Kidney (tissue), 14 donors: ENCODE data around the gene FYCO1. TPM values are rescaled to one million over a fixed set of nuclear protein-coding genes. Genes with fewer than 3 reads are reported as not detected.
A peak's percentile ranks its signal among the peaks of the same experiment; 100 is the strongest.

Experiments used
- DNase-seq, 5 donors: peaks; one replicate each; pipeline ENCODE4 v3.0.0-alpha.2; 2013 to 2020
- FAIRE-seq: peaks from 2 replicates; lab custom pipeline; 2012; peaks lifted over from hg19 to GRCh38; lab: Jason Lieb, UNC
- H3K27ac ChIP-seq, 2 donors: one replicate each; pipeline ENCODE4 v1.7.0; 2013; ENCODE audit warnings: low read depth in 2 of 2, low read length in 2 of 2, inconsistent platforms in 1 of 2
- H3K27me3 ChIP-seq: one replicate; pipeline ENCODE4 v1.7.1; 2013; ENCODE audit warnings: low read length, inconsistent platforms; ENCODE audit not compliant: control insufficient read depth, insufficient read depth
- H3K36me3 ChIP-seq, 3 donors: one replicate each; pipeline versions ENCODE4 v1.7.0 to v1.7.1; 2013; ENCODE audit warnings: low read length in 3 of 3, control low read depth in 1 of 3, inconsistent platforms in 1 of 3; ENCODE audit not compliant: insufficient read depth in 3 of 3, control insufficient read depth in 2 of 3
- H3K4me1 ChIP-seq, 3 donors: one replicate each; pipeline versions ENCODE4 v1.7.0 to v1.7.1; 2013; ENCODE audit warnings: low read length in 3 of 3, inconsistent platforms in 1 of 3, low read depth in 1 of 3; ENCODE audit not compliant: control insufficient read depth in 2 of 3, insufficient read depth in 2 of 3
- H3K4me3 ChIP-seq, 3 donors: one replicate each; pipeline versions ENCODE4 v1.7.0 to v1.8.1; 2013; ENCODE audit warnings: low read length in 3 of 3, control low read depth in 1 of 3, inconsistent platforms in 1 of 3
- H3K9ac ChIP-seq, 3 donors: one replicate each; pipeline versions ENCODE4 v1.7.0 to v1.7.1; 2013; ENCODE audit warnings: low read length in 3 of 3, control low read depth in 1 of 3, inconsistent platforms in 1 of 3
- H3K9me3 ChIP-seq, 3 donors: one replicate each; pipeline versions ENCODE4 v1.7.0 to v1.7.1; 2013; ENCODE audit warnings: low read length in 3 of 3, control low read depth in 1 of 3, inconsistent platforms in 1 of 3; ENCODE audit not compliant: control insufficient read depth in 2 of 3, insufficient read depth in 1 of 3
- CTCF ChIP-seq: IDR thresholded peaks from 3 replicates; pipeline ENCODE4 v1.5.1; 2012; ENCODE audit warnings: mild to moderate bottlenecking, moderate library complexity, borderline replicate concordance; ENCODE audit not compliant: insufficient read depth; ENCODE audit errors: extremely low read depth
- intact Hi-C: fragments of 100-400 bp; cut with DNase I; formaldehyde crosslinking; loops from one replicate; pipeline ENCODE4 v1.11.1; 2022
- polyA plus RNA-seq: library from polyadenylated mRNA; stranded (reverse); fragments of 350-450 nt; fragmentation: Illumina TruSeq; extraction: RNeasy Lipid Tissue Mini Kit (QIAGEN cat#74804); gene quantifications from one replicate; pipeline ENCODE4 v1.2.3, GENCODE V29; 2014; ENCODE audit warnings: low read depth, low replicate concordance; ENCODE audit not compliant: insufficient read depth
- total RNA-seq: library from RNA; stranded (reverse); fragmentation: NEBNext Ultra II Directional; extraction: Animal tissue kit (Norgen Biotek cat#: 25700); gene quantifications from one replicate; pipeline ENCODE4 v1.2.1, GENCODE V29; 2021
- donor health status: control.
- donor health status: control.
- donor health status: control.
- donor health status: control.
- donor health status: control.
- donor health status: DM: yes; HTN: yes; CAD: no.
- donor health status: Normal renal cell carcinoma (clear cell type).

FYCO1 gene
- total and polyA plus RNA-seq, 2 donors from 2014 or later: 11.1 to 39.1 TPM

GRCh38 chr3:45884368-45885201 lies 111.0 kb downstream of the FYCO1 start:
- FAIRE-seq (no peak), DNase-seq (no peak)
- TF ChIP-seq CTCF: no peak
- Histone ChIP-seq H3K9ac (no peak overlapping the region), H3K27me3 (no peaks in the 10 kb centered on the region), H3K9me3 (no peaks in the 10 kb centered on the region), H3K27ac (no peak overlapping the region), H3K4me1 (no peaks in the 10 kb centered on the region), H3K4me3 (no peak overlapping the region), H3K36me3 (no peaks in the 10 kb centered on the region)
- intact Hi-C loops: no loop called here

GRCh38 chr3:45881078-45882022 lies 114.3 kb downstream of the FYCO1 start:
- Histone ChIP-seq H3K4me3 (no peak overlapping the region), H3K27ac (no peak overlapping the region), H3K4me1 (no peaks in the 10 kb centered on the region), H3K9me3 (no peaks in the 10 kb centered on the region), H3K9ac (no peak overlapping the region), H3K27me3 (no peaks in the 10 kb centered on the region), H3K36me3 (no peaks in the 10 kb centered on the region)
- intact Hi-C loops: no loop called here
- DNase-seq: peak in 1 of 5 donors; percentile 4
- no peak for TF ChIP-seq CTCF
- no peak for FAIRE-seq

GRCh38 chr3:45880725-45881077 lies 114.9 kb downstream of the FYCO1 start:
- no peaks in the 10 kb centered on the region for H3K9me3 ChIP-seq
- DNase-seq: no peak
- H3K9ac ChIP-seq: no peak overlapping the region
- no peaks in the 10 kb centered on the region for H3K27me3 ChIP-seq
- H3K4me3 ChIP-seq: no peak overlapping the region
- TF ChIP-seq CTCF: no peak
- no peaks in the 10 kb centered on the region for H3K4me1 ChIP-seq
- no peaks in the 10 kb centered on the region for H3K36me3 ChIP-seq
- H3K27ac ChIP-seq: no peak overlapping the region
- intact Hi-C loops: no loop called here
- no peak for FAIRE-seq
